Stomach (tissue), 9 donors: ENCODE measurements around the gene C16orf89. TPM values are rescaled to one million over a fixed set of nuclear protein-coding genes. Genes with fewer than 3 reads are reported as not detected.
"Not testable (repeated sequence)": the region's sequence is repeated elsewhere in the genome, so short reads cannot be mapped to it uniquely, and the experiment has no call there.

Source experiments
- DNase-seq, 2 donors: peaks; one replicate each; pipeline versions ENCODE4 v3.0.0 to v3.0.0-alpha.2; 2013 to 2019
- H3K27ac ChIP-seq, 5 donors: fragments of 200-600 bp in 4 of 5; sonication (generic) in 4 of 5; one replicate each; pipeline ENCODE4 v1.5.1; 2013 to 2019; ENCODE audit warnings: mild to moderate bottlenecking in 1 of 5, moderate library complexity in 1 of 5
- H3K27me3 ChIP-seq, 3 donors: fragments of 200-600 bp; sonication (generic); one replicate each; pipeline ENCODE4 v1.5.1; 2017 to 2019; ENCODE audit warnings: mixed run types in 1 of 3
- H3K36me3 ChIP-seq, 4 donors: fragments of 200-600 bp; sonication (generic); 1 replicate in 3 of 4; 2 replicates in 1 of 4; pipeline ENCODE4 v1.5.1; 2016 to 2019
- H3K4me1 ChIP-seq, 4 donors: fragments of 200-600 bp; sonication (generic); one replicate each; pipeline ENCODE4 v1.5.1; 2016 to 2019
- H3K4me3 ChIP-seq, 4 donors: fragments of 200-600 bp; sonication (generic) in 3 of 4; one replicate each; pipeline ENCODE4 v1.5.1; 2016 to 2019; ENCODE audit warnings: mild to moderate bottlenecking in 1 of 4
- H3K9me3 ChIP-seq, 4 donors: fragments of 200-600 bp; sonication (generic); one replicate each; pipeline ENCODE4 v1.5.1; 2016 to 2019
- CTCF ChIP-seq, 7 experiments: fragments of 450-650 bp in 4 of 7; fragments of 200-600 bp in 3 of 7; sonication (generic) in 3 of 7; IDR thresholded peaks; one replicate each; pipeline ENCODE4 v1.5.1; 2016 to 2019; ENCODE audit warnings: antibody characterized with exemption in 7 of 7, control low read depth in 2 of 7, mild to moderate bottlenecking in 1 of 7
- WGBS, 5 donors: extraction: QIAGEN DNeasy Blood & Tissue Kit in 3 of 5; methylation state at CpG; one replicate each; pipeline versions ENCODE4 v1.1.5 to v1.1.7; 2013 to 2018; 5-methylcytosine and 5-hydroxymethylcytosine counted together
- intact Hi-C: fragments of 100-400 bp; cut with DNase I; formaldehyde crosslinking; loops from one replicate; pipeline ENCODE4 v1.15.1; 2023; ENCODE audit warnings: low total_unique reads
- polyA plus RNA-seq, 3 donors: library from polyadenylated mRNA; stranded (reverse); fragments of 200-250 nt; gene quantifications; one replicate each; pipeline ENCODE4 v1.2.3, GENCODE V29; 2013
- total RNA-seq, 5 donors: library from RNA; depleted of rRNA; stranded (reverse); fragments of >200 nt; gene quantifications; one replicate each; pipeline versions ENCODE4 v1.1.0 to v1.2.3, GENCODE V29; 2014 to 2016
- donor health status: healthy with polysubstance abuse.
- donor health status: Bipolar disorder and iron deficiency.
- donor health status: healthy.

Gene C16orf89
- total and polyA plus RNA-seq, 8 donors: 7.6 to 135 (median 71.1) TPM

DNA sequence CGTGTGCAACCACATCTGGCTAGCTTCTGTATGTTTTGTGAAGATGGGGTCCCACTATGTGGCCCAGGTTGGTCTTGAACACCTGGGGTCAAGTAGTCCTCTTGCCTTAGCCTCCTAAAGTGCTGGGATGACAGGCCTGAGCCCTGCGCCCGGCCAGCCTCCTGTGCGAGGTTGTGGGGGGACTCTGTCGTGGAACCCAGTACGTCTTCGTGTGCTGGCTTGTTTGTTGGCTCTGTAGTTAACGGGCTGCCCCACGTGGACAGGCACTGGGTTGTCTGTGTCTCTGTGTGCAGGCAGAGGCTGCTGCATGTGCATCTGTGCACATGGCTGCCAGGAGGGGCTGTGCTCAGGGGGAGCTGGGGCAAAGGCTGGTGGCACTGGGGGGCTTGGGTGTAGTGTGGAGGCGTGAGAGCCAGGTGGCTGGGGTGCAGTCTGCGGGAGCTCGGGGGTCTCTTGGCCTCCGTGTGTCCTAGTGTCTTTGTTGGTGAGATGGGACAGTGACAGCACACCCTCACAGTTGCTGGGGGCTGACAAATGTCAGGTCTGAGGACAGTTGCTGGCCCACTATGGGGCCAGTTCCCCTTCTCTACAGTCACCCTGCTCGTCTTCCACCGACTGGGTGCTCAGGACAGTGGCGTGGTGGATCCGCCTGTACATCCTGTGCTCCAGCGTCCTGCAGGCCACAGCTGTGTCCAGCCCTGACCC lies 22.5 kb upstream of the C16orf89 start:
- H3K4me1 ChIP-seq, DNase-seq, H3K27ac ChIP-seq, H3K9me3 ChIP-seq, H3K4me3 ChIP-seq, H3K27me3 ChIP-seq, intact Hi-C loops: not testable (repeated sequence)
- 90 to 94% (median 93%) methylated on average over 14 to 18 of the region's 18 CpGs for whole genome bisulfite sequencing, 5 donors
- H3K36me3 ChIP-seq: peaks cover 0 to 72% (median 67%) of the 10 kb centered on the region in 4 donors

- H3K27ac ChIP-seq, H3K4me3 ChIP-seq, H3K9me3 ChIP-seq, H3K27me3 ChIP-seq, intact Hi-C loops, H3K4me1 ChIP-seq, DNase-seq: not testable (repeated sequence)
- 83 to 95% (median 88%) methylated on average over 11 of the region's 11 CpGs for WGBS, 5 donors
- peaks cover 5 to 93% (median 90%) of the 10 kb centered on the region in 4 donors for H3K36me3 ChIP-seq
Observed at GRCh38 chr16:5085716-5086115, 20.0 kb upstream of the C16orf89 start.

DNA sequence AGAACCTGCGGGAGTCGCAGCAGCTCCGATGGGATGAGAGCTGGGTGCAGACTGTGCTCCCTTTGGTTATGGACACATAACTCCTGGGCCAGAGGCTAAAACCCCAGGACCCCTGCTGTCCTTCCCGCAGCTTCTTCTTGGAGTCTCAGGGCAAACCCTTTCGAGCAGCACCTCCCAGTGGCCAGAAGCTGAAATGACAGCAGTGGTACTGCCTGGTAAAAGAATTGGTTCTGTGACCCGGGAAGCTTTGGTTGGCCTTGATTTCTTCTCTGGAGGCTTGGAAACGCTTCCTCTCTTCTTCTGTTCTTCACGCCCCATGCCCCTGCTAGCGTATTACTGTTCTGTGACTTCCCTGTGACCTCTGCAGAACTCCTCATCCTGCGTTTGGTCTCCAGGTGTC lies 19.0 kb upstream of the C16orf89 start:
- H3K27ac ChIP-seq: not testable (repeated sequence)

DNA sequence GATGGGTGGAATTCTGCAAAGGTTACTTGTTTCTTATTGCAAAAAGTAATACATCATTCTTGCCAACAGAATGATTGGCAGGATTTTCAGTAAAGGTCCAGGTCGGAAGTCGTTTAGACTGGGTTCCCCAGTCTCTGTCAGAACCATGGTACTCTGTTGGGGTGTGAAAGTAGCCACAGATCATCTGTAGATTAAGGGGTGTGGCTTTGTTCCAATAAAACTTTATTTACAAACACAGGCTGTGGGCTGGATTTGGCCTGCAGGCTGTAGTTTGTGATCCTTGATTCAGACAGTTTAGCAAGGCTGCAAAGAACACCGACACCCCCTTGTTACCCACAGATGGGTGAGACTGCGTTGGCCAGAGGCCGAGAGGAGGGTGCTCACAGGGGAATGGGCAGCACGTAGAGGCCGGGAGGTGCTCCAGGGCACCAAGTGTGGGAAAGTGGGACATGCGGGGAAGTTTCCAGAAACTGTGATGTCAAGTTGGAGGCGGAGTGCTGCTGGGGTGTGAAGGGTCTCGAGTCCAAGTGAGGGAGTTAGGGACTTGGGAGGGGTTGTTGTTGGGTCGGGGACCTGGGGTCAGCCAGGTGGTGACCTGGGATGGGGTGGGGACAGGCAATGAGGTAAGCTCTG lies 18.5 kb upstream of the C16orf89 start:
- H3K9me3 ChIP-seq, DNase-seq, H3K27ac ChIP-seq, H3K4me3 ChIP-seq, intact Hi-C loops, H3K27me3 ChIP-seq: not testable (repeated sequence)
- Histone ChIP-seq H3K4me1 (peaks cover 0 to 13% (median 9%) of the 10 kb centered on the region in 4 donors), H3K36me3 (peaks cover 12 to 91% (median 88%) of the 10 kb centered on the region in 4 donors)
- 73 to 83% (median 79%) methylated on average over 11 of the region's 11 CpGs for WGBS, 5 donors

More for the DNA sequence above, 19.0 kb upstream of the C16orf89 start:
- H3K4me3 ChIP-seq, intact Hi-C loops, H3K9me3 ChIP-seq, H3K27me3 ChIP-seq: not testable (repeated sequence)
- TF ChIP-seq CTCF (IDR thresholded peaks at IDR 0.05): peak in 5 of 7 experiments; percentile 13 to 66 (median 57)
- WGBS, 5 donors: 57 to 64% (median 59%) methylated on average over 10 of the region's 10 CpGs
- H3K36me3 ChIP-seq: peaks cover 9 to 91% (median 89%) of the 10 kb centered on the region in 4 donors
- H3K4me1 ChIP-seq: peaks cover 0 to 13% (median 9%) of the 10 kb centered on the region in 4 donors
- peak; percentile 60 to 70 for DNase-seq

DNA sequence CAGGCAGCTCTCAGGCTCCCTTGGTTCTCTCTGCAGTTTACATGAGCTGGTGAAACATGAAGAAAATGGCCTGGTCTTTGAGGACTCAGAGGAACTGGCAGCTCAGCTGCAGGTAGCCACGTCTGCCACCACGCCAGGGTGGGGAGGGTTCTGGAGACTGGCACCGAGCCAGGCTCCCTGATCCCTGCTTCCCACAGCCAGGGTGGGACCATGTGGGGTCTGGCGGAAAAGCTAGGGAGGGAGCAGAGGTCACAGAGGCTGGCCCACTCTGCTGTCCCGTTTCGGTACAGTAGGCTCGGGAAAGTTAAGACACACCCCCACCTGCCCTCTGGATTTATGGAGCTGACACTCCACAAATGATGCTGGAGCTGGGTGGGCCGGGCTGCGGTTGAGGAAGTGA lies 17.9 kb upstream of the C16orf89 start:
- DNase-seq, H3K27ac ChIP-seq, H3K9me3 ChIP-seq, H3K27me3 ChIP-seq, H3K4me3 ChIP-seq, intact Hi-C loops: not testable (repeated sequence)
- Histone ChIP-seq H3K4me1 (peaks cover 0 to 13% (median 9%) of the 10 kb centered on the region in 4 donors), H3K36me3 (peaks cover 12 to 92% (median 90%) of the 10 kb centered on the region in 4 donors)
- WGBS, 5 donors: 79 to 90% (median 82%) methylated on average over 9 of the region's 9 CpGs

GRCh38 chr16:5080996-5081395 lies 15.2 kb upstream of the C16orf89 start:
- 24 to 67% (median 48%) methylated on average over 5 to 9 of the region's 9 CpGs for WGBS, 5 donors
- H3K4me1 ChIP-seq: peaks cover 0 to 13% (median 9%) of the 10 kb centered on the region in 4 donors
- peak overlapping the region; percentile 41 to 79 (median 61) for H3K27ac ChIP-seq
- H3K9me3 ChIP-seq, intact Hi-C loops, H3K27me3 ChIP-seq: not testable (repeated sequence)
- peak; percentile 67 to 77 for DNase-seq
- H3K36me3 ChIP-seq: peaks cover 18 to 97% (median 93%) of the 10 kb centered on the region in 4 donors
- peak overlapping the region in 1 of 4 donors; percentile 16 for H3K4me3 ChIP-seq

DNA sequence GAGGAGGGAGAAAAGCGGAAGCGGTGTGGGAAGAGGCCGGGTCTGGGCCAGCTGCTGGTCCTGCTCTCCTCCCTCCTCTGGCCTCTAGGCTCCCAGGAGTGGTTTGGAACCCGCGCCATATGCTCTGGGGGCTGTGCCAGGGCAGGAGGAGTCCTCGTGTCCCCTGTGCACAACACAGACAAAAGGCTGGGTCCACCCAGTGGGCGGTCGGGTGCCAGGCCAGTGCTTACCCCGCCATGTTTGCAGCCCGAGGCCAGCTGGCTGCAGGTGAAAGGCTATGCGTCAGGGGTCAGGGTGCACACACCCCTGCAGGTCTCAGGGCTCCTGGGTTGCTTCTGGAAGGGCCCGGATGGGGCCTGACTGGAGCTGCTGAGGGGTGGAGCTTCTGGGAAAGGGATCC lies 14.7 kb upstream of the C16orf89 start:
- intact Hi-C loops, H3K27me3 ChIP-seq, H3K9me3 ChIP-seq: not testable (repeated sequence)
- H3K4me3 ChIP-seq: peak overlapping the region in 1 of 4 donors; percentile 16
- peaks cover 0 to 13% (median 9%) of the 10 kb centered on the region in 4 donors for H3K4me1 ChIP-seq
- peaks cover 23 to 97% (median 93%) of the 10 kb centered on the region in 4 donors for H3K36me3 ChIP-seq
- DNase-seq: peak in 1 of 2 donors; percentile 44
- 37 to 68% (median 66%) methylated on average over 12 of the region's 12 CpGs for WGBS, 5 donors
- H3K27ac ChIP-seq: peak overlapping the region; percentile 41 to 79 (median 61)
